Measurements from ENCODE around the gene DCAF4. TPM values are rescaled to one million over a fixed set of nuclear protein-coding genes. Genes with fewer than 3 reads are reported as not detected.

Gene DCAF4
- total RNA-seq, 1 donor, result 21.0 TPM

DNA sequence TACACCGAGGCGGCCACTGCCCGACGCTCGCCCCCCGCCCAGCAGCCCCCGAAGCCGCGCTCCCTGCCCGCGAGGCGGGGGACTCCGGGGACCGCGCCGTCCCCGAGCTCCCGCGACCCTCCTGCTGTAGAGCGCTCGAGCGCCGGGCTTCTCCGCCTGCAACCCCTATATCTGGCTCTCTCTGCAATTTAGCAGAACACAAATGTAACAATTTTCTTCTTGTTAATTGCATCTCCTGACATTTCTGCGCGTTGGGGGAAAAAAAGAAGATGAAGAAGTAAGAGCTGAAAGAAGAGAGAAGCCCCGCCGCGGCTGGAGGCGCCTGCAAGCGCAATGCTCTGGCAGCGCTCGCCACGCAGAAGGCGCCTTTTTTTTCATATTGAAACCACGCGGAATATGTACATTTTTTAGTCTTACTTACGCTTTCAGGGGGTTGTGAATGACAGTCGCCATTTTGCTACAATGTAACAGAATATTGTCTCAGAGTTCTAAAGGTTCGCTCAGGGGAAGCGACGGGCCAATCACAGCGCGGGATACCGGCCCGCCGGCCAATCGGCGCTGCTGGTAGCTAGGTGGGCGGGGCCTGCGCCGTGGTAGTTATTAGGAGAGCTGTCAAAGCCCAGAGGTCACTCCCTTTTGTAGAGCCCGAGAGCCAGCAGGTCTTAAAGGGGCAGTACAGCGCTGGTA, 32.5 kb upstream of the DCAF4 start, which contains the start of gene DPF3:
Gene DPF3, minus strand, starts transcription at position 466 of the 687 bp plus-strand sequence. Its CDS starts 13 bp downstream, at position 453.
- no peak for TF ChIP-seq CTCF (IDR thresholded peaks at IDR 0.05; ENCODE audit: extremely low read depth, low read depth, low read length)
- Histone ChIP-seq H3K27ac (ENCODE audit: low read depth, low read length) (no peak within 1 kb of the TSS), H3K9me3 (ENCODE audit: low read depth, low read length) (no peaks in the 10 kb centered on the region), H3K79me2 (ENCODE audit: insufficient read depth, low read length) (peaks cover 21% of the 10 kb centered on the region), H3K36me3 (ENCODE audit: insufficient read depth, low read length) (no peaks in the 10 kb centered on the region), H3K4me2 (ENCODE audit: insufficient read depth, low read length) (peak within 1 kb of the TSS; percentile 92), H3K4me3 (ENCODE audit: insufficient read depth, low read length) (peak within 1 kb of the TSS; percentile 88), H3K27me3 (ENCODE audit: insufficient read depth, low read length) (peaks cover 13% of the 10 kb centered on the region), H2AFZ (ENCODE audit: low read length) (peak within 1 kb of the TSS; percentile 91), H4K20me1 (ENCODE audit: insufficient read depth, low read length) (no peaks in the 10 kb centered on the region), H3K4me1 (ENCODE audit: insufficient read depth, low read length) (peaks cover 18% of the 10 kb centered on the region)
- DNase-seq (ENCODE audit: insufficient read length, low spot score, missing footprints), result peak; percentile 99

- H4K20me1 ChIP-seq (ENCODE audit: insufficient read depth, low read length), result no peaks in the 10 kb centered on the region
- no peaks in the 10 kb centered on the region for H3K9me3 ChIP-seq (ENCODE audit: low read depth, low read length)
- H3K4me3 ChIP-seq (ENCODE audit: insufficient read depth, low read length), result peak overlapping the region; percentile 88
- H3K4me1 ChIP-seq (ENCODE audit: insufficient read depth, low read length), result peaks cover 18% of the 10 kb centered on the region
- TF ChIP-seq CTCF (IDR thresholded peaks at IDR 0.05; ENCODE audit: extremely low read depth, low read depth, low read length), result no peak
- H3K4me2 ChIP-seq (ENCODE audit: insufficient read depth, low read length), result peak overlapping the region; percentile 92
- no peaks in the 10 kb centered on the region for H3K36me3 ChIP-seq (ENCODE audit: insufficient read depth, low read length)
- H2AFZ ChIP-seq (ENCODE audit: low read length), result peak overlapping the region; percentile 91
- H3K27me3 ChIP-seq (ENCODE audit: insufficient read depth, low read length), result peaks cover 13% of the 10 kb centered on the region
- H3K27ac ChIP-seq (ENCODE audit: low read depth, low read length), result no peak overlapping the region
- DNase-seq (ENCODE audit: insufficient read length, low spot score, missing footprints), result no peak
- H3K79me2 ChIP-seq (ENCODE audit: insufficient read depth, low read length), result peaks cover 18% of the 10 kb centered on the region
Measured at GRCh38 chr14:72894323-72894622, 32.0 kb upstream of the DCAF4 start.

GRCh38 chr14:72894623-72895378, 31.5 kb upstream of the DCAF4 start:
- Histone ChIP-seq H3K27ac (ENCODE audit: low read depth, low read length) (no peak overlapping the region), H4K20me1 (ENCODE audit: insufficient read depth, low read length) (no peaks in the 10 kb centered on the region), H3K9me3 (ENCODE audit: low read depth, low read length) (no peaks in the 10 kb centered on the region), H3K4me3 (ENCODE audit: insufficient read depth, low read length) (peak overlapping the region; percentile 88), H3K4me1 (ENCODE audit: insufficient read depth, low read length) (peaks cover 18% of the 10 kb centered on the region), H2AFZ (ENCODE audit: low read length) (peak overlapping the region; percentile 91), H3K36me3 (ENCODE audit: insufficient read depth, low read length) (no peaks in the 10 kb centered on the region), H3K27me3 (ENCODE audit: insufficient read depth, low read length) (peaks cover 13% of the 10 kb centered on the region), H3K4me2 (ENCODE audit: insufficient read depth, low read length) (peak overlapping the region; percentile 92), H3K79me2 (ENCODE audit: insufficient read depth, low read length) (peaks cover 15% of the 10 kb centered on the region)
- no peak for DNase-seq (ENCODE audit: insufficient read length, low spot score, missing footprints)
- TF ChIP-seq CTCF (IDR thresholded peaks at IDR 0.05; ENCODE audit: extremely low read depth, low read depth, low read length), result no peak

GRCh38 chr14:72898448-72898847, 27.8 kb upstream of the DCAF4 start:
- no peak overlapping the region for H3K4me2 ChIP-seq (ENCODE audit: insufficient read depth, low read length)
- no peak overlapping the region for H3K27ac ChIP-seq (ENCODE audit: low read depth, low read length)
- no peaks in the 10 kb centered on the region for H3K9me3 ChIP-seq (ENCODE audit: low read depth, low read length)
- no peak overlapping the region for H2AFZ ChIP-seq (ENCODE audit: low read length)
- H3K79me2 ChIP-seq (ENCODE audit: insufficient read depth, low read length), result no peaks in the 10 kb centered on the region
- DNase-seq (ENCODE audit: insufficient read length, low spot score, missing footprints), result no peak
- no peak overlapping the region for H3K4me3 ChIP-seq (ENCODE audit: insufficient read depth, low read length)
- TF ChIP-seq CTCF (IDR thresholded peaks at IDR 0.05; ENCODE audit: extremely low read depth, low read depth, low read length), result no peak
- H3K27me3 ChIP-seq (ENCODE audit: insufficient read depth, low read length), result no peaks in the 10 kb centered on the region
- peaks cover 10% of the 10 kb centered on the region for H3K4me1 ChIP-seq (ENCODE audit: insufficient read depth, low read length)
- H3K36me3 ChIP-seq (ENCODE audit: insufficient read depth, low read length), result no peaks in the 10 kb centered on the region
- H4K20me1 ChIP-seq (ENCODE audit: insufficient read depth, low read length), result no peaks in the 10 kb centered on the region

Data from osteoblast (primary cell).